H1 (cell line): ENCODE measurements around the gene MYADM.
"Not testable (repeated sequence)": the region's sequence is repeated elsewhere in the genome, so short reads cannot be mapped to it uniquely, and the experiment has no call there.

Experiments used
- CHD2 ChIP-seq: IDR thresholded peaks from 2 replicates; pipeline ENCODE4 v1.6.1; 2012; ENCODE audit warnings: low read length, improper control_type of control experiment
- EZH2 ChIP-seq: fragments of 200-600 bp; sonication (generic); IDR thresholded peaks from 2 replicates; pipeline ENCODE4 v1.7.1; 2012; ENCODE audit warnings: low read depth, mild to moderate bottlenecking, moderate library complexity, low read length, inconsistent platforms; ENCODE audit not compliant: severe bottlenecking
- GABPA ChIP-seq: IDR thresholded peaks from 2 replicates; pipeline ENCODE4 v1.6.1; 2011; ENCODE audit warnings: mild to moderate bottlenecking, low read length, moderate library complexity, borderline replicate concordance; ENCODE audit not compliant: insufficient read depth
- POLR2A ChIP-seq, 2 experiments: IDR thresholded peaks; 1 replicate in 1 of 2; 2 replicates in 1 of 2; pipeline ENCODE4 v1.6.1; 2011; ENCODE audit warnings: low read depth in 2 of 2, low read length in 2 of 2, mild to moderate bottlenecking in 2 of 2; ENCODE audit errors: control extremely low read depth in 1 of 2
- SUZ12 ChIP-seq: fragments of 200-600 bp; sonication (generic); IDR thresholded peaks from 2 replicates; pipeline ENCODE4 v1.6.1; 2012; ENCODE audit warnings: mild to moderate bottlenecking, inconsistent platforms, low read length, moderate library complexity, mixed read lengths
- TF ChIP-seq, protein P1 (sequence below), 3 experiments: IDR thresholded peaks; 1 replicate in 2 of 3; 2 replicates in 1 of 3; pipeline versions ENCODE4 v1.5.1 to v1.6.1; 2011; ENCODE audit warnings: low read length in 3 of 3, mild to moderate bottlenecking in 3 of 3, inconsistent platforms in 2 of 3, low read depth in 1 of 3, moderate library complexity in 1 of 3; ENCODE audit not compliant: insufficient read depth in 1 of 3; ENCODE audit errors: control extremely low read depth in 1 of 3

DNA sequence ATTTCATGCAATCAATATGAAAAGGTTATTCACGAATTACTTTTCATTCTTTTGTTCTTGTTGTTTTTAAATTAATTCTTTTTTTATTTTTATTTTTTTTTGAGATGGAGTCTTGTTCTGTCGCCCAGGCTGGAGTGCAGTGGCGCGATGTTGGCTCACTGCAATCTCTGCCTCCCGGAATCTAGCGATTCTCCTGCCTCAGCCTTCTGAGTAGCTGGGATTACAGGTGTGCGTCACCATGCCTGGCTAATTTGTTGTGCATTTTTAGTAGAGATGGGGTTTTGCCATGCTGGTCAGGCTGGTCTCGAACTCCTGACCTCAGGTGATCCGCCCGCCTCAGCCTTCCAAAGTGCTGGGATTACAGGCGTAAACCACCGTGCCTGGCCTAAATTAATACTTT lies 27.4 kb upstream of the MYADM start:
- TF ChIP-seq POLR2A (IDR thresholded peaks at IDR 0.05; ENCODE audit: control extremely low read depth in 1 of 2, low read depth in 2 of 2, low read length in 2 of 2); SUZ12; GABPA; CHD2; EZH2: not testable (repeated sequence)
- TF ChIP-seq, protein P1, sequence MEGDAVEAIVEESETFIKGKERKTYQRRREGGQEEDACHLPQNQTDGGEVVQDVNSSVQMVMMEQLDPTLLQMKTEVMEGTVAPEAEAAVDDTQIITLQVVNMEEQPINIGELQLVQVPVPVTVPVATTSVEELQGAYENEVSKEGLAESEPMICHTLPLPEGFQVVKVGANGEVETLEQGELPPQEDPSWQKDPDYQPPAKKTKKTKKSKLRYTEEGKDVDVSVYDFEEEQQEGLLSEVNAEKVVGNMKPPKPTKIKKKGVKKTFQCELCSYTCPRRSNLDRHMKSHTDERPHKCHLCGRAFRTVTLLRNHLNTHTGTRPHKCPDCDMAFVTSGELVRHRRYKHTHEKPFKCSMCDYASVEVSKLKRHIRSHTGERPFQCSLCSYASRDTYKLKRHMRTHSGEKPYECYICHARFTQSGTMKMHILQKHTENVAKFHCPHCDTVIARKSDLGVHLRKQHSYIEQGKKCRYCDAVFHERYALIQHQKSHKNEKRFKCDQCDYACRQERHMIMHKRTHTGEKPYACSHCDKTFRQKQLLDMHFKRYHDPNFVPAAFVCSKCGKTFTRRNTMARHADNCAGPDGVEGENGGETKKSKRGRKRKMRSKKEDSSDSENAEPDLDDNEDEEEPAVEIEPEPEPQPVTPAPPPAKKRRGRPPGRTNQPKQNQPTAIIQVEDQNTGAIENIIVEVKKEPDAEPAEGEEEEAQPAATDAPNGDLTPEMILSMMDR (IDR thresholded peaks at IDR 0.05; ENCODE audit: control extremely low read depth in 1 of 3, insufficient read depth in 1 of 3, low read depth in 1 of 3, low read length in 3 of 3), result not testable (repeated sequence)
